Endothelial cell of umbilical vein (primary cell): Measurements from ENCODE around the gene RBM3. TPM values are rescaled to one million over a fixed set of nuclear protein-coding genes. Genes with fewer than 3 reads are reported as not detected.

ENCODE experiments used
- BruUV-seq: library from RNA; stranded (reverse); fragments of 400-500 nt; replicated peaks from 2 replicates; lab custom pipeline; 2021; lab: Mats Ljungman, UMichigan
- CTCF ChIA-PET: fragments of 300-600, 350-600 bp; sonication (Branson Sonifier 250); formaldehyde crosslinking; loops from one replicate; lab custom pipeline; 2021; ENCODE audit warnings: antibody characterized with exemption, inconsistent platforms; lab: Charles Lee
- POLR2A ChIA-PET: fragments of 300-600, 350-600 bp; sonication (Branson Sonifier 250); formaldehyde crosslinking; loops from one replicate; lab custom pipeline; 2021; ENCODE audit warnings: antibody characterized with exemption, inconsistent platforms; lab: Charles Lee
- DNase-seq: peaks from one replicate; pipeline ENCODE4 v3.0.0-alpha.2; 2011; ENCODE audit warnings: low read depth, low spot score
- FAIRE-seq: peaks from 2 replicates; lab custom pipeline; 2011; peaks lifted over from hg19 to GRCh38; lab: Jason Lieb, UNC
- H2AFZ ChIP-seq: 2 replicates; pipeline ENCODE4 v1.6.0; 2012; ENCODE audit warnings: low read depth, low read length, control low read depth, inconsistent platforms
- H3K27ac ChIP-seq: 2 replicates; pipeline ENCODE4 v1.5.1; 2011; ENCODE audit warnings: low read depth, mild to moderate bottlenecking, control low read depth, low read length, moderate library complexity; ENCODE audit not compliant: insufficient read depth
- H3K27me3 ChIP-seq, 2 experiments: 2 replicates each; pipeline versions ENCODE4 v1.6.0 to v1.6.1; 2011; ENCODE audit warnings: low read length in 2 of 2, mixed read lengths in 1 of 2; ENCODE audit not compliant: control insufficient read depth in 2 of 2, insufficient read depth in 2 of 2
- H3K36me3 ChIP-seq, 2 experiments: 2 replicates in 1 of 2; 3 replicates in 1 of 2; pipeline ENCODE4 v1.5.1; 2011; ENCODE audit warnings: low read length in 2 of 2, mild to moderate bottlenecking in 1 of 2, moderate library complexity in 1 of 2; ENCODE audit not compliant: control insufficient read depth in 2 of 2, insufficient read depth in 2 of 2; ENCODE audit errors: extremely low read depth in 1 of 2
- H3K4me1 ChIP-seq: 3 replicates; pipeline ENCODE4 v1.5.1; 2011; ENCODE audit warnings: mild to moderate bottlenecking, low read length; ENCODE audit not compliant: control insufficient read depth, insufficient read depth; ENCODE audit errors: extremely low read depth
- H3K4me2 ChIP-seq: 2 replicates; pipeline ENCODE4 v1.6.1; 2011; ENCODE audit warnings: low read length, control low read depth, mixed read lengths; ENCODE audit not compliant: insufficient read depth
- H3K4me3 ChIP-seq, 3 experiments: fragments of 200-600 bp in 1 of 3; sonication (generic), shearing (Covaris generic) in 1 of 3; replicated peaks in 1 of 3; 2 replicates each; pipeline ENCODE4 v1.5.1; 2011 to 2016; ENCODE audit warnings: control low read depth in 3 of 3, low read length in 3 of 3, mild to moderate bottlenecking in 2 of 3, inconsistent platforms in 1 of 3, low read depth in 1 of 3, moderate library complexity in 1 of 3; ENCODE audit not compliant: insufficient read depth in 1 of 3
- H3K79me2 ChIP-seq: 2 replicates; pipeline ENCODE4 v1.6.0; 2012; ENCODE audit warnings: low read length, inconsistent platforms; ENCODE audit not compliant: control insufficient read depth, insufficient read depth
- H3K9ac ChIP-seq: replicated peaks from 2 replicates; pipeline ENCODE3; 2011; ENCODE audit warnings: low read length, control low read depth; ENCODE audit not compliant: insufficient read depth; ENCODE audit errors: extremely low read depth
- H3K9me1 ChIP-seq: replicated peaks from 3 replicates; pipeline ENCODE4 v1.6.0; 2011; ENCODE audit warnings: mild to moderate bottlenecking, low read length; ENCODE audit not compliant: control insufficient read depth, insufficient read depth; ENCODE audit errors: extremely low read depth
- H3K9me3 ChIP-seq: replicated peaks from 2 replicates; pipeline ENCODE4 v1.5.1; 2012; ENCODE audit warnings: low read length, inconsistent platforms; ENCODE audit not compliant: control insufficient read depth, insufficient read depth
- H4K20me1 ChIP-seq: replicated peaks from 2 replicates; pipeline ENCODE3; 2011; ENCODE audit warnings: mild to moderate bottlenecking, low read length; ENCODE audit not compliant: control insufficient read depth, insufficient read depth; ENCODE audit errors: extremely low read depth
- CTCF ChIP-seq, 2 donors: IDR thresholded peaks; 1 replicate in 1 of 2; 2 replicates in 1 of 2; pipeline ENCODE4 v1.5.1; 2011; ENCODE audit warnings: low read length in 2 of 2, mild to moderate bottlenecking in 2 of 2, moderate library complexity in 2 of 2, control low read depth in 1 of 2, inconsistent platforms in 1 of 2, low read depth in 1 of 2; ENCODE audit not compliant: insufficient read depth in 1 of 2; ENCODE audit errors: extremely low read depth in 1 of 2
- EZH2 ChIP-seq: IDR thresholded peaks from 2 replicates; pipeline ENCODE4 v1.6.1; 2012; ENCODE audit warnings: borderline replicate concordance, low read depth, mild to moderate bottlenecking, moderate library complexity, low read length, inconsistent platforms; ENCODE audit not compliant: severe bottlenecking
- FOS ChIP-seq: IDR thresholded peaks from 2 replicates; pipeline ENCODE4 v1.6.1; 2011; ENCODE audit warnings: mild to moderate bottlenecking, low read length, moderate library complexity, borderline replicate concordance; ENCODE audit not compliant: insufficient read depth
- GATA2 ChIP-seq: IDR thresholded peaks from 2 replicates; pipeline ENCODE4 v1.7.0; 2011; ENCODE audit warnings: low read depth, mild to moderate bottlenecking, moderate library complexity, mixed read lengths, low read length; ENCODE audit not compliant: insufficient read length, insufficient read depth
- JUN ChIP-seq: IDR thresholded peaks from 2 replicates; pipeline ENCODE4 v1.6.1; 2011; ENCODE audit warnings: borderline replicate concordance, low read depth; ENCODE audit not compliant: insufficient read length, insufficient read depth
- MAX ChIP-seq: IDR thresholded peaks from 2 replicates; pipeline ENCODE4 v1.6.1; 2011; ENCODE audit not compliant: insufficient read depth, insufficient read length
- MYC ChIP-seq: IDR thresholded peaks from one replicate; pipeline ENCODE4 v1.6.1; 2011; ENCODE audit warnings: mild to moderate bottlenecking, low read depth, low read length
- POLR2A ChIP-seq: IDR thresholded peaks from 2 replicates; pipeline ENCODE4 v1.6.1; 2012; ENCODE audit warnings: low read depth, mild to moderate bottlenecking, control low read depth, low read length
- POLR2AphosphoS5 ChIP-seq: IDR thresholded peaks from 2 replicates; pipeline ENCODE4 v1.6.1; 2012; ENCODE audit warnings: low read depth, mild to moderate bottlenecking, control low read depth, low read length, moderate library complexity; ENCODE audit not compliant: insufficient read depth
- dilution Hi-C: fragments of 300-500 bp; cut with MboI; formaldehyde crosslinking; loops from one replicate; pipeline ENCODE4 v1.15.0; 2019; ENCODE audit warnings: low sequenced_read_pairs; ENCODE audit not compliant: extremely low pct_ligation_motif_present
- intact Hi-C: fragments of 100-400 bp; cut with micrococcal nuclease; formaldehyde crosslinking; loops from one replicate; pipeline ENCODE4 v1.10.0; 2022
- polyA plus RNA-seq, 4 experiments: library from polyadenylated mRNA; depleted of rRNA in 3 of 4; stranded (reverse) in 3 of 4; unstranded in 1 of 4; fragments of >200 nt; gene quantifications; 2 replicates each; pipeline versions ENCODE4 v1.2.1 to v1.2.3, GENCODE V29; 2011 to 2012; ENCODE audit warnings: missing spikeins in 1 of 4
- total RNA-seq: library from RNA; stranded (reverse); gene quantifications from 2 replicates; pipeline ENCODE4 v1.2.3, GENCODE V29; 2021

Gene RBM3
- total and polyA plus RNA-seq, 2 donors (not counting 3 experiments of a cell fraction or from before 2014, with no cell fraction given), result 313 to 477 TPM

- dilution Hi-C loops (no loop called here), intact Hi-C loops (loop anchor here (10.0 kb wide), 1 partner anchor 514 kb away; no protein-coding TSS in a partner anchor)
- H3K36me3 ChIP-seq, result peaks cover 3 to 21% of the 10 kb centered on the region in 2 experiments
- H3K27ac ChIP-seq, result peak overlapping the region; percentile 87
- peaks cover 9% of the 10 kb centered on the region for H3K4me1 ChIP-seq
- peak overlapping the region; percentile 74 for H3K4me2 ChIP-seq
- H3K9me3 ChIP-seq, result no peaks in the 10 kb centered on the region
- TSS peak; percentile 55 for BruUV-seq
- H4K20me1 ChIP-seq, result no peaks in the 10 kb centered on the region
- FAIRE-seq (no peak), DNase-seq (no peak)
- POLR2A ChIA-PET, result interaction anchor here (0.6 kb wide), 1 partner anchor 24 kb away, joined by 4 read pairs; the partner anchor contains the start of gene RBM3
- CTCF ChIA-PET, result no interaction called here
- no peak for TF ChIP-seq MYC
- TF ChIP-seq MAX, result no peak
- TF ChIP-seq POLR2AphosphoS5, result no peak
- no peak for TF ChIP-seq EZH2
- no peak for TF ChIP-seq JUN
- TF ChIP-seq GATA2, result no peak
- TF ChIP-seq FOS, result no peak
- no peak for TF ChIP-seq CTCF (IDR thresholded peaks at IDR 0.05; ENCODE audit: extremely low read depth in 1 of 2, insufficient read depth in 1 of 2, low read depth in 1 of 2, low read length in 2 of 2)
- TF ChIP-seq POLR2A, result no peak
- H2AFZ ChIP-seq, result no peak overlapping the region
- peaks cover 9% of the 10 kb centered on the region for H3K79me2 ChIP-seq
- H3K27me3 ChIP-seq, result no peaks in the 10 kb centered on the region
- H3K9me1 ChIP-seq, result no peaks in the 10 kb centered on the region
- H3K4me3 ChIP-seq, result peak overlapping the region in 2 of 3 experiments; percentile 34 to 72
- no peak overlapping the region for H3K9ac ChIP-seq
Observed at GRCh38 chrX:48598614-48599013, 24.3 kb downstream of the RBM3 start.
